GM21737 (cell line): ENCODE results near the gene FAF2.
"Not testable (repeated sequence)": the region's sequence is repeated elsewhere in the genome, so short reads cannot be mapped to it uniquely, and the experiment has no call there.

Experiments
- ATAC-seq: cut with Tn5 transposase; IDR thresholded peaks from one replicate; pipeline ENCODE4 v1.9.1; 2021; ENCODE audit warnings: mild to moderate bottlenecking, moderate library complexity; ENCODE audit not compliant: unreplicated experiment

FAF2 gene

GRCh38 chr5:176447978-176448608 lies at the start of gene FAF2:
FAF2 (plus strand) TSS chr5:176448385; CDS start chr5:176448408, 23 bp downstream.
- peak; percentile 92 for ATAC-seq

- no peak for ATAC-seq
These were observed 47.6 kb upstream of the FAF2 start for GRCh38 chr5:176400382-176401156.

- ATAC-seq = no peak
These were observed 46.6 kb upstream of the FAF2 start for GRCh38 chr5:176401281-176402205.

GRCh38 chr5:176405656-176406435 lies 42.3 kb upstream of the FAF2 start:
- no peak for ATAC-seq

- no peak for ATAC-seq
These were observed 41.6 kb upstream of the FAF2 start for GRCh38 chr5:176406436-176407052.

- ATAC-seq = no peak
These were observed 40.5 kb upstream of the FAF2 start for GRCh38 chr5:176407456-176408251.

GRCh38 chr5:176408252-176408573 lies 40.0 kb upstream of the FAF2 start:
- not testable (repeated sequence) for ATAC-seq

GRCh38 chr5:176408590-176408989 lies 39.6 kb upstream of the FAF2 start:
- no peak for ATAC-seq

GRCh38 chr5:176409765-176410164 lies 38.4 kb upstream of the FAF2 start:
- ATAC-seq = no peak

GRCh38 chr5:176410486-176411180 lies 37.6 kb upstream of the FAF2 start:
- no peak for ATAC-seq

- no peak for ATAC-seq
These were observed 35.5 kb upstream of the FAF2 start for GRCh38 chr5:176412517-176413254.

- ATAC-seq = no peak
These were observed 35.0 kb upstream of the FAF2 start for GRCh38 chr5:176413255-176413565.

GRCh38 chr5:176413709-176414191 lies 34.4 kb upstream of the FAF2 start:
- ATAC-seq = no peak

- no peak for ATAC-seq
These were observed 33.5 kb upstream of the FAF2 start for GRCh38 chr5:176414704-176415103.

- no peak for ATAC-seq
These were observed 32.8 kb upstream of the FAF2 start for GRCh38 chr5:176415240-176415951.

- peak; percentile 95 for ATAC-seq
These were observed 31.9 kb upstream of the FAF2 start, which contains the start of gene CLTB for GRCh38 chr5:176415952-176416924. CLTB (minus strand) TSS chr5:176416539; CDS start chr5:176416363, 176 bp downstream.
